Stimulated activated CD4-positive, alpha-beta T cell treated with anti-CD3 and anti-CD28 coated beads, Interleukin-1b, Interleukin-23, amount 100 ng/mL, for 24 hours (primary cell): ENCODE results near the gene COX15.
"Not testable (repeated sequence)": the region's sequence is repeated elsewhere in the genome, so short reads cannot be mapped to it uniquely, and the experiment has no call there.

Experiments used
- DNase-seq, 4 experiments: peaks; one replicate each; pipeline ENCODE4 v3.0.0-alpha.2; 2020; ENCODE audit warnings: low read depth in 4 of 4, low spot score in 1 of 4

COX15 gene

DNA sequence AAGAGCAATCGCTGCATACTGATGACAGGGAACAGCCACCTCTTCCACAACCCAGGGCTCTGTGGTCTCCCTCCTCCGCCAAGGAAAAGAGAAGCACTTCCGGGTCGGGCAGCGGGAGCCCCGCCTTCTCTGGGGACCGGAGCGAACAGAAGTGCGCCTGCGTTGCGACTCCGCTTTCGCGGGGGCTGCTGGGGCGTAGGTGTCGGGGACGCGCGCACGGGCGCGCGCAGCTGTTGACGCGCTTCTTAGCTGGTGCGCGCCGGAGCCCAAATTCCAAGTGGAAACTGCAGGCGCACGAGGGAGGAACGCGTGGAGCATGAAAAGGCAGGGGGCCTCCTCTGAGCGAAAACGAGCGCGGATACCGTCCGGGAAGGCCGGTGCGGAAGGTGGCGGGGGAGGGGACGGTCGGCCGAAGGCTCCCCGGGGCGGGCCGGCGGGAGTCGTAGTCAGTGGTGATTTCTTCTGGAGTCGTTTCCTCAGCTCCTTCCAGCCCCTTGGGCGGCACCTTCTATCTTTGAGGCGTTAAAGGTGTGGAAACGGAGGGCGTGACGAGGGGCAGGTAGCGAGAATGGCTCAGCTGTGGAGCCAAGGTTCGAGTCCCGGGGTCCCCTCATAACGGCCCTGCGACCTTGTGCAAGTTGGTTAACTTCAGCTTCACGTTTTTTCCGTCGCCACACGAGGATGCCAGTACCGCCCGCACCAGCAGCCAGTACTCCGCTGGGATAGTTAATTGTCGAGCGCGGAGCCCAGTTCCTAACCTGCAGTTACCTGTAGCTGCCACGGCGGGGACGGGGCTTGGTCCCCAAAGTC, at the start of gene COX15, which contains the start of gene CUTC:
TSS of gene COX15 (minus strand) at position 95 of the 810 bp plus-strand sequence. CDS start at position 17, 78 bp downstream.
TSS of gene CUTC (plus strand) at position 202 of the 810 bp plus-strand sequence. CDS start at position 317, 115 bp downstream.
- DNase-seq: peak; percentile 85 to 93 (median 91)

DNA sequence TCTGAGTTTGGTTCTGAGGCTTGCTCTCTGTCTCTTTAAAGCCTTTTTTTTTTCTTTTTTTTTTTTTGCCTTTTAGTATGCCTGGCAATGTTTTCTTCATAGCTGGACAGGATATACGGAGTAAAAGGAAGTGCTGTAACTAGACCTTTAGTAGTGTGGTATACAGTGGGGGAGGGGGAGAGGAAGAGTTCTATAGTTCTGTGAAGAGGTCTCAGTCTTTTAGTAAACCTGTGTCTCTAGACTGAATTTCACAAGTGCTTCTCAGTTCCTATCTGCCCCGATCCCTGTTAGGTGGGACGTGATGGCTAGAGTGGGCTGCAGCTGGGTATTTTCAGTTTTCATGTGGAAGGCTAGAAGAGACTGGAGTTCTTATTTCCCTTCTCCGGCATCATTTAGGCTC, 47.4 kb upstream of the COX15 start:
- no peak for DNase-seq

DNA sequence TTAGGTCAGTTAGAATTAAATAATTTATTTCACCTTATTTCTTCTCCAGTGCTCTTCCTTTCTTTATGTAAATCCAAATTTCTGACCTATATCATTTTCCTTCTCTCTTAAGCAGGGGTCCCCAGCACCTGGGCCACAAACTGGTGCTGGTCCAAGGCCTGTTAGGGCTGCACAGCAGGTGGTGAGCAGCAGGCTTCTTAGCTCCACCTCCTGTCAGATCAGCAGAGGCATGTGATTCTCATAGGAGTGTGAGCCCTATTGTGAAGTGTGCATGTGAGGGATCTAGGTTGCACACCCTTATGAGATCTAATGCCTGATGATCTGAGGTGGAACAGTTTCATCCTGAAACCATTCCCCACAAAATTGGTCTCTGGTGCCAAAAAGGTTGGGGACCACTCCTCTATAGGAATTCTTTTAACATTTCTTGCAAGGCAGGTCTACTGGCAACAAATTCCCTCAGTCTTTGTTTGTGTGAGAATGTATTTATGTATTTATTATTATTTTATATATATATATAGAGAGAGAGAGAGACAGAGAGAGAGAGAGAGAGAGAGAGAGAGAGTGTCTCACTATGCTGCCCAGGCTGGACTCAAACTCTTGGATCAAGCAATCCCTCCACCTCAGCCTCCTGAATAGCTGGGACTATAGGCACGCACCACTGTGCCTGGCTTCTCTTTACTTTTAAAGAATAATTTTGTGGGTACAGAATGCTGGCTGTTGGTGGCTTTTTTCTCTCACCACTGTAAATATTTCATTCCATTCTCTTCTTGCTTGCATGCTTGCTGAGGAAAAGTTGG, 46.2 kb upstream of the COX15 start:
- no peak for DNase-seq

- DNase-seq: no peak
These were observed 43.9 kb upstream of the COX15 start for GRCh38 chr10:99775850-99776249.

DNA sequence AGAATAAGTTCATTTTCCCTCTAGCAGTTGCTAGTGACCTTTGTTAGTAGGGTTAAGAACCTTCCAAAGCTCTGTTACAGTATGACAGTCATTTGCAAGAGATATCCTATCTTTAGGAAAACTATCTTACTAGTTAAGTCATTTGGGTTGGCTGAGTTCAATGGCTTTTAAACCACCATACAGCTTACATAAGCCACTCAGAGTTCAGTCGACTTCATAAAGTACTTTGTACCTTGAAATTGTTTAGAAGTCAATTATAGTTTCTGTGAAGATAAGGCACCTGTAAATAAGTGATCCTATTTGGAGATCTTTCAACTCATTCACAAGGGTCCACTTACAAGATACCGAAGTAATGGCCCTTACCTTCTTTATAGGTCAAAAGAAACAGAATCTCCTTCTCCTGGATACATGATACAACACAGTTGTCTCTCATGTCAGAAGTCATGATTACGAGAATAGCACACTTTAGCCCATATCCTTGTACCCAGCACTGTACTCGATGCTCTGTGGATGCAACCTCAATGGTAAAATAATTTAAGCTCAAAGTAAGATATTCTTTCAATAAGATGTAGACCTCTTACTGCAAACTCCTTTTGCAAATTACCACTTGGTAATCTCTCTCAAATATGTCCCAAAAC, 38.6 kb upstream of the COX15 start:
- DNase-seq: no peak

- no peak for DNase-seq
These were observed 37.8 kb upstream of the COX15 start for GRCh38 chr10:99769706-99770105.

- DNase-seq: no peak
These were observed 36.6 kb upstream of the COX15 start for GRCh38 chr10:99768556-99768955.

DNA sequence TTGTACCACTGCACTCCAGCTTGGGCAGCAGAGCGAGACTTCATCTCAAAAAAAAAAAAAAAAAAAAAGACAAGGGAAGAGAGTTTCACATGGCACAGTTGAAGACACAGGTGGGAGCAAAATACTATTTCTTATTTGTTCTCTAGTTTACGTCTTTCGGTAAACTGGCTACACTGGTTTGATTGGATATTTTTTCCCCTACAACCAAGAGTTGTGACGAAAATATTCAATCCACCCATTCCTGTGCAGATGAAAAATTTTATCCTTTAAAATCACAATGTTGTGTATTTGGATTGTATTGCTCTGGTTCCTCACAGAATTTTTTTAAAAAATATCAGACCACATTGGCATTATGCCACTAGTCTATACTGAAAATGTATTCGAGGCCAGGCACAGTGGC, 36.0 kb upstream of the COX15 start:
- DNase-seq: no peak

DNA sequence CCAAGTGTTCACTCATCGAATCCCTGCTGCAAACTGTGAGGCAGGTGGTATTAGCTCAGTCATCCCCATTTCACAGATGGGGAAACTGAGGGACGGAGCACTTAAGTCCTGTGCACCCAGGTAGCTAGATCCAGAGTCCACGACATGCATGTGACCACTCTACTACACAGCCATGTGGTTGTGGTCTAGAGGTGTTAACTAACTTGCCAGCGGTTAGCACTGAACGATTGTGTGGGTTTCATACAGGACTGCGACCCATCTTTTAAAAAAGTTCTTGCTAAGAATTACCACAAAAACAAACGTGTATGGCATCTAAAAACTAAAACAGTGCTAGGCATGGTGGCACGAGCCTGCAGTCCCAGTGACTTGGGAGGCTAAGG, 34.4 kb upstream of the COX15 start:
- DNase-seq: no peak

DNA sequence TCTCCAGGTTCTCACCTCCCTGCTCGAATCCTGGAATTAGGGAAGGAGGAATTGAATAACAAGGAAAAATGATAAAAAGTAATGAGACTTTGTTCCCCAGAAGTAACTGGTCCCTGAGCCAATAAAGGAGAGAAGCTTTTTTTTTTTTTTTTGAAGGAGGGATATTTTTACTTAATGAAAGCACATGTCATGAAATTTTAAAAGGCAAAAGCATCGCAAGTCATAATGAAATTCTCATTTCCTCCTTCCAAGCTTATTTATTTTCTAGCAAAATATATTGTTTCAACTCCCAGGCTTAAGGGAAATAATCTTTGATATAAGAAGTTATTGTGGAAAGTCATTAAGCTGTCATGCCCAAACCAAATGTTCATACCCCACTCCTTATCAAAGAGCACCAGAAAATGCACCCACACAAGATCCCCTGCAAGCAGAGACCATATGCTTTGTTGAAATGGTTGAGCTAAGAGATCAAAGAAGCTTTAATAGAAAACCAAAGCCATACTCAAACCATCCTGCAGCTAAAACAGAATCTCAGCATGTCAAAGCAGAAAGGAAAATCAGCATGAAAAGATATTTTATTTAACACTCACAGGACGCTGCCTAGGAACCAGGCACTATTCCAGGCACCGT, 33.9 kb upstream of the COX15 start:
- no peak for DNase-seq

DNA sequence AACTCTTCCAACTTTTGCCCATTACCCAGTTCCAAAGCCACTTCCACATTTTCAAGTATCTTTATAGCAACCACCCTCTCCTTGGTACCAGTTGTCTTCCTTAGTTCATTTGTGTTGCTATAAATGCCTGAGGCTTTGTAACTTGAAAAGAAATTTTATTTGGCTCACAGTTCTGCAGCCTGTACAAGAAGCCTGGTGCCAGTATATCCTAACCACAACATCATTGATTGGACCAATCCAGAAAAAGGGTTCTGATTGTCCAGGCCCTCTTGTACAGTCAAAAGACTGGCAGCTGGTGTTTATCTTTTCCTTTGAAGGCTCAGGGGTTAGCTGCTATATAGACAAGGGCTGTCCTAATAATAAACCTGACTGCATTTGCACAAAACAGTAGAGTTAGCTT, 29.4 kb upstream of the COX15 start:
- no peak for DNase-seq

GRCh38 chr10:99760321-99760720, 28.4 kb upstream of the COX15 start:
- no peak for DNase-seq

GRCh38 chr10:99758211-99758891, 26.4 kb upstream of the COX15 start:
- DNase-seq: no peak

GRCh38 chr10:99756159-99756558, 24.2 kb upstream of the COX15 start:
- DNase-seq: no peak

DNA sequence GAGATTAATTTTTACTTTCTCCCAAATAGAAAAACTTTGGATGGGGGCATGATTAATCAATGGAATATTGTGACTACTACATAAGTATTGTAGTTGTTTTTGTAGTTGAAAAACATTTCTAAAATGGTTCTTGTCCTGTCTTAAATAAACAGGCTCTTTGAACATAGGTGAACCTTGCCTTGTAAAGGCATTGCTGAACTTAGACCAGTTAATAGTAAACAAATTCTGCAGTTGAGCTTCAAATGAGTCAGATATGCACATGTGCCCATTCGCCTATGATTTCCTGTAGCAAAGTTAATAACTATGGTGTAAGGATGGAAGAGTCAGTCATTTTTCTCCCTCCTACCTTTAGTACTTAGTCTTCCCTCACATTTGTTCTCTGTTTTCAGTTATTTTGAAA, 22.7 kb upstream of the COX15 start:
- DNase-seq: no peak

DNA sequence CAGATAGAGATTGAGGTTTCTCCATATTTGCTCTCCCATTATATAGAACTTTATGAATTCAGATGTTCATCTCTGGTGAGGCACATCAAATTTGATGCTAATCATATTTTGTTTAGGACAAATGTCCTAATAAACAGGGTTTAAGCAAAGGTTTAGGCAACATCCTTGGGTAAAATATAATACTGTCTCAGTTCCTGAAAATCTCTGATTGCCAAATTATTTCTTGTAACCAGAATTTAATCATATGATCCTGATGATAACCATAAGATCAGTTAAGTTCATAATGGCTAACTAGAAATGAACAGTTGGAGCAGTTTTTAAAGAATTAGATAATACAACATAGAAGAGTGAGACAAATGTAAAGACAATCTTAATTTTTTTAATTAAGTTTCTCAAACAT, 18.7 kb upstream of the COX15 start:
- DNase-seq: no peak

GRCh38 chr10:99748823-99749451, 17.0 kb upstream of the COX15 start:
- DNase-seq: no peak

DNA sequence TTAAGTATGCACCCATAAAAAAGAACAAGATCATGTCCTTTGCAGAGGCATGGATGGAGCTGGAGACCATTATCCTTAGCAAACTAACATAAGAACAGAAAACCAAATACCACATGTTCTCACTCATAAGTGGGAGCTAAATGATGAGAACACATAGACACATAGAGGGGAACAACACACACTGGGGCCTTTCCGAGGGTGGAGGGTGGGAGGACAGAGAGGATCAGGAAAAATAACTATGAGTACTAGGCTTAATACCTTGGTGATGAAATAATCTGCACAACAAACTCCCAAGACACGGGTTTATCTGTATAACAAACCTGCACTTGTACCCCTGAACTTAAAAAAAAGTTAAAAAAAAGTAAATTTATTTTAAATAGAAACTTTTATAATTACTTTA, 14.2 kb upstream of the COX15 start:
- DNase-seq: not testable (repeated sequence)

DNA sequence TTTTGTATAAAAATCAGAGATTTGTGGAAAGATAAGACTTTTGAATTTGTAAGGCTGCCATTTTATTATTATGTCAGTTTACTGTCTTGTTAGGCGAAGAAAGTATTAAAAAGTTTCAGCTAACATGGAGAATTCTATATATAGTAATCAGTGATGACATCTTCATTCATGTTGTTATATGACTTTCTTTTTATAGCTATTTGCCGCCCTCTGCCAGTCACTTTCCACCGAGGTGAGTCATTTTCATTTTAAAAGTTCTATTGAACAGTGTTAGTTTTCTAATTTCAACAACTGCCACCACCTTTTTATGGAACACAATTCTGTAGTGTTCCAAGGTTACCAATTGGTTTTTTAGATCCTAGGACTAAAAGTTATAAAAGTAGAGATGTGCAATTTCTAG, 11.9 kb upstream of the COX15 start:
- no peak for DNase-seq

GRCh38 chr10:99742701-99743100, 10.8 kb upstream of the COX15 start:
- DNase-seq: no peak
